ENCODE data around the gene SPPL2B.

The SPPL2B gene

DNA sequence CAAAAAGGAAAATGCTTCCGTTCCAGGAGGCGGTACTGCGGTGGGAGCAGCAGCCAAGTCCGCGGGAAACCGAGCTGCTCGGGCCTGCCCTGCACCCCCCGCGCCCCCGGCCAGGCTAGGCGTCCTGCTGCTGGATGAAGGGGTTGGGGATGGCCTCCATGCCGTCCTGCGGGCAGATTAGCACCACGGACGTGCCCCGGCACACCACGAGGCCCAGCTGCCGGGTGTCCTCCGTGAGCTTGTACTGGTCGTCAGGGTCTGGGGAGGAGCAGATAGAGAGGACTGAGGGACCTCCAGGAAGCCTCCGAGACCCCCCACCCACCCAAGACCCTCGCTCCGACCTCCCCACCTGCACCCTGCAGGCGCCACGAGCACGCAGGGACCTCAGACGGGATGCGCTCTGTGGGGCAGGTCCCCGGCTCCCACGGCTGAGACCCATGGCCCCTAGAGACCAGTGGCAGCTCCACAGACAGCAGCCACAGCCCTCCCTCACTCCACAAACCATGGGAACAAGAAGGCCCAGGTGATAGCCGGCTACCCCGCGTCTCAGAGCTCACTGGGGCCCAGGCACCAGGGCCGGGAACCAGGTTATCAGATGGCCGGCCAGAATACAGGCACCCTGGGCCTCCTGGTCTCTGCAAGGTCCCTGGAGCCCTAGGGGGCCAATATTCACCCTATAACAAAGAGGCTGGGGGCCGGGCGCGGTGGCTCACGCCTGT lies 6.8 kb upstream of the SPPL2B start:
- DNase-seq (ENCODE audit: low read depth in 2 of 2), result no peak

DNA sequence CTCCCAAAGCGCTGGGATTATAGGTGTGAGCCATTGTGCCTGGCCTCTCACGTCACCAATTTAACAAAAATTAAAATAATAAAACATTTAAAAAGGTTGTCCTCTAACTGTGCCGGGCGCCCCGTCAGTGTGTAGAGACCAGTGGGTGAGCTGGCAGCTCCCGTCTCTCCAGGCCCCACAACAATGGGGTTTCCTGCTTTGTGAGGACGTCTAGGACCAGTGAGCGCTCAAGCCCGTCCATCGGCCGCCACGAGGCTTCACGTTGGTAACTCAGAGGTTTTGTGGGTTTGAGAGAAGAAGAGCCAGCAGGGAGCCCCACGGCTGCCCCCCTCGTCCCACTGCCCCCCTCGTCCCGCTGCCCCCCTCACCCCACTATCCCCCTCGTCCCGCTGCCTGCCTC lies 4.8 kb upstream of the SPPL2B start:
- DNase-seq (ENCODE audit: low read depth in 2 of 2), result no peak

DNA sequence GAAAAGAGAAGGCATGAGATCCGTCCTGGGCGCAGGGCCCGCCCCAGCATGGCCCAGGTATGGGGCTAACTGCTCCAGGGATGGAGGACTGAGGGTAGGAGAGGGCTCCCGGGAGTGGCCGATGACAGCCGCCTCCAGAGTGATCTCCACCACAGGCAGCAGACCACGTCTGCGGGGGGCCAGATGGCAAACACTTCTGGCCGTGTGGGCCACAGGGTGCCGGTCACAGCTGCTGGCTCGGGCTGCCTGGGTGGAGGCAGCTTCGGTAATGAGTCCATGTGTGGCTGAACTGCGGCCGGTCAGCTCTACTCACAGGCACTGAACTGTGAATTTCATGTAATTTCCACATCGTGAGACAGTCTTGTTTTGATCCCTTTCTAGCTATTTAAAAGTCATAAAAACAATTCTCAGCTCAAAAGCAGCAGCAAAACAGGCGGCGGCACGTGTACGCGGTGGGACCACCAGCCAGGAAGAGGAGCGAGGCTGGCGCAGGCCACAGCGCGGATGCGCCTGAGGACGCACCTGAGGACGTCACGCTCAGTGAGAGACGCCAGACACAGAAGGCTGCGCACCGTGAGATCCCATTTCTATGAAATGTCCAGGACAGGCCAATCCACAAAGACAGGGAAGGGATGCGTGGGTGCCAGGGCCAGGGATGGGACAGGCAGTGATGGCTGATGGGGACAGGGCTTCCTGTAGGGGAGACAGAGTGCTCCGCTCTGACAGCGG lies 4.1 kb upstream of the SPPL2B start:
- no peak for DNase-seq (ENCODE audit: low read depth in 2 of 2)

DNA sequence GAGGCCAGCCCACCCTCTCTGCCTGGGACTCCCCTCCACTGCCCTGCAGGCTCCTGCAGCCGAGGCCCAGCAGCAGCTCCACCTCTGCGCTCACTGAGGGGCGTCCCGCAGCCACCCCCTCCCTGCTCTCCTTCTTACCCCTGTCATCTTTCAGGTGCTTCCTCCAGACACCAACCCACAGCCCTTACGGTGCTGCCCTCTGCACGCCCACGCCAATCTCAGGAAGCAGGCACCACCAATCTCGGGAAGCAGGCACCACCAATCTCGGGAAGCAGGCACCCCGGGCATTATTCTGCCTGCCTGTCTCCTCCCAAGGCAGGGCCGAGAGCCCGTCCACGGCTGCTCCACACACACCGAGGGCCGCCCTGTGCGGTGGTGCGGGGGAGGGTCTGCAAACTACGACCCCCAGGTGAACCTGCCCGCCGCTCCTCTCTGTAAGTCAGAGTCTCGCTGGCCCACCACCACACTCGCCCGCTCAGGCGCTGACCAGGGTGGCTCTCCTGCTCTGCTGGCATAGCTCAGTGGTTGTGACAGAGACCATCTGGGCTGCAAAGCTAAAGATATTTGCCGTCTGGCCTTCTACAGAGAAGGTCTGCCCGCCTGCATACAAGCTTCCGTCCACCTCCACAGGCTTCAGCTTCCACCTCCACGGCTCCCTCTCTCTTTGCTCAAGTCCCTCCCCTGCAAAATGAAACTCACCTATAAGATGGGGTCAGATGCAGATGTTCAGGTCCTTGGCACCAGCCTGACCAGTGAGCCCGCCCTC lies 3.0 kb upstream of the SPPL2B start:
- no peak for DNase-seq (ENCODE audit: low read depth in 2 of 2)

DNA sequence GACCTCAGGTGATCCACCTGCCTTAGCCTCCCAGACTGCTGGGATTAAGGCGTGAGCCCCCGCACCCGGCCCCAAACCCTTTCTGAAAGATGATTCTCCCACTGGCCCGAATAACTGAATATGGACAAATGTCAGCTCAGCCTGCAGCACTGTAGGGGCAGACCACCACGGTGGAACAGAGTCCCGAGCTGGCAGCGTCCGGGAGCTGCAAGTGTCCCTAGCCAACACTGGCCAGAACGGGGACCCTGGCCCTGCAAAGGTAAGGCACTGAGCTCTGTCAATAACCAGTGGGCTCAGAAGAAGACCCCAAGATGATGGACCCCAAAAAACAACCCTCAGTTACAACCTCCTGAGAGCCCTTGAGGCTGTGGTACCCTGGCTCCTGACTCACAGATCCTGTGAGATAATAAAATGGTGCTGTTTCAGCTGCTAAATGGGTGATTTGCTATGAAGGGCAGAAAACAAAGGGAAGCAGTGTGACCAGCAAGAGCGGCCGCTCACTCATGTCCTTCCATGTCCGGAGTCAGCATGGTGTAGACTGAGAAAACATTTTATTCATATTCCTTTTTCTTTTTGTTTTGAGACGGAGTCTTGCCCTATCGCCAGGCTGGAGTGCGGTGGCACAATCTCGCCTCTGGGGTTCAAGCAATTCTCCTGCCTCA lies 1.7 kb upstream of the SPPL2B start:
- DNase-seq (ENCODE audit: low read depth in 2 of 2), result no peak

DNA sequence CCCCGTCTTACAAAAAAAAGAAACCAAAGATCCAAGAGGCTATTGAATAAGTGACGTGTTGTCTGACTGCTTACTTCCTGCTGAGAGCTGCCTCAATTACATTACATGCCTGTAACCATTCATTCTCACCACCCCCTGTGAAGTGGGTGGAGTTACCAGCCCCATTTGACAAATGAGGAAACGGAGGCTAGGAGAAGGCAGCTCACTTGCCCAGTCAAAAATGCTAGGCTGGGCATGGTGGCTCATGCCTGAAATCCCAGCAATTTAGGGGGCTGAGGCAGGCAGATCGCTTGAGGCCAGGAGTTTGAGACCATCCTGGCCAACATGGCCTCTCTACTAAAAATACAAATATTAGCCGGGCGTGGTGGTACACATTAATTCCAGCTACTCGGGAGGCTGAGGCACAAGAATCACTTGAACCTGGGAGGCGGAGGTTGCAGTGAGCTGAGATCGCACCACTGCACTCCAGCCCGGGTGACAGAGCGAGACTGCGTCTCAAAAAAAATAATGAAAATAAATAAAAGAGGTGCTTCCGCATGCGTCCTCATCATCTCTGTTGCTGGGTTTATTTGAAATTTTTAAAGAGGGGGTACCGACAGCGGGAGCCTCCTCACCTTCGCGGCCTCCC lies 597 bp upstream of the SPPL2B start:
- peak; percentile 52 to 56 for DNase-seq (ENCODE audit: low read depth in 2 of 2)

DNA sequence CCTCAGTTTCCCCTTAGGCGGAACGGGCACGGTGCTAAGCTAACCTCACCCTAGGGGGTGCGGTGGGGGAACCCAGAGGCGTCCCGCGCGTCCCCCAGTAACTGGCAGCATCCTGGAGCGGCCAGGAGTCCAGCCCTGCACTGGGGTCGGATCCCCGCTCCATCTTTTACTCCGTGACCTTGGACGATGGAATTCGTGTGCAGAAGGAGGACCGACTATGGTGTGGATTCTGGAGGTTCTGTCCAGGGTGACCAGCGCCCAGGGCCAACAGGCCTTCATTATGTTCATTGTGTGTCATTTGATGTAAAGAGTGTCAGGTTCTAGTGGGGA lies 630 bp downstream of the SPPL2B start:
- DNase-seq (ENCODE audit: low read depth in 2 of 2), result no peak

DNA sequence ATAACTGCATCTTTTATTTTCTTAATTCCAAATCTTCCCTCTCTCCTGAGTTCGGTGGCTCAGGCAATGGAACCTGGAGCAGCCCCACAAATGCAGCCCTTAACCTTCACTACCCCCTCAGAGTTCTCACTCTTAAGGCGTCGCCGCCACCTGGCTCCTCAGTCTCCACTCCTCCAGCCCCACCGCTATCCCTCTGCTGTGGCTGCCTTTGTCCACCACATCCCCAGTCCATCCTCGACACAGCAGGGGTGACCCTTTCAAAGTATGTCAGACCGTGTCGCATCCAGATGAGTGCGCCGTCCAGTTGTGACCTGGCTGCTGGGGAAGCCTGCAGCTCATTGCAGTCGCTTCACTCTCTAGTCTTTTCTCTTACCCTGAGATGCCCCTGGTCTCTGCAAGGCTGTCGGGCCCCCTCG lies 1.0 kb downstream of the SPPL2B start:
- no peak for DNase-seq (ENCODE audit: low read depth in 2 of 2)

DNA sequence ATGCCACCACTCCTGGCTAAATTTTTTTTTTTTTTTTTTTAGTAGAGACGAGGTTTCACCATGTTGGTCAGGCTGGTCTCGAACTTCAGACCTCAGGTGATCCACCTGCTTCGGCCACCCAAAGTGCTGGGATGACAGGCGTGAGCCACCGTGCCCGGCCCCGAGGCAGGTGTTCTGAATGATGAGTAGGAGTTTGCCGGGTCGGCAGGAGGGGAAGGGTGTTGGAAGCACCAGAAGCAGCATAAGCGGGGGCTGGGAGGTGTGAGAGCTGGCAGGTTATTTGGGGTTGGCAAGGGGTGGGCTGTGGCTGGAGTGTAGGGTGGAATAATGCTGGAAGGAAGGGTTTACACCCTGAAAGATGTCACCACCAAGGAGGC lies 1.8 kb downstream of the SPPL2B start:
- no peak for DNase-seq (ENCODE audit: low read depth in 2 of 2)

DNA sequence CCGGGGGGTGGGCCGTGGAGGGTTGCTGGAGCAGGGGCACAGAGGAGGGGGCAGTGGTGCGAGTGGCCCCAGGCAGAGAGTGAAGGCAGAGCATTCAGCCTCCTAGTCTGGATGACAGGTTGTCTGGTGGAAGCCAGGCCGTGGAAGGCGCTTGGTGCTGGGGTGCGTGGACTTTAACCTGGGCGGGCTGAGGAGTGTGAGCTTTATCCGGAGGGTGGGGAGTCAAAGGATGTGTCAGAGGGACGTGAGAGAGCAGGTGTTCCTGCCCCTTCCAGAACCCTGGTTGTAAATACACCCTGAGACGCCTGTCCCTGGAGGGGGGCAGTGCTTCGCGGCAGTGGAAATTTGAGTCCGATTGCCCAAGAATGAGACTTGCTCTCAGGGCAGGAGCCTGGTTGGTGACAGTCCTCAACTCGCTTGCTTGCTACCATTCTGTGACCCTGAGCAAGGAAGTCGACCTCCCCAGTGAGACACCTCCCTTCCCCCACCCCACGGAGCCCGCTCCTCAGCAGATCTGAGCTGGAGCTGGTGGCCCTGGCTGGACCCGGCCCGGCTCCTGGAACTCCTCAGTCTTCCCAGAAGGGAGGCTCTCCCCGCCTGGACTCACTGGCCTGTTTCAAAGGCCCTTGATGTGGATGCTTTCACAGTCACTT lies 2.3 kb downstream of the SPPL2B start:
- DNase-seq (ENCODE audit: low read depth in 2 of 2), result no peak

DNA sequence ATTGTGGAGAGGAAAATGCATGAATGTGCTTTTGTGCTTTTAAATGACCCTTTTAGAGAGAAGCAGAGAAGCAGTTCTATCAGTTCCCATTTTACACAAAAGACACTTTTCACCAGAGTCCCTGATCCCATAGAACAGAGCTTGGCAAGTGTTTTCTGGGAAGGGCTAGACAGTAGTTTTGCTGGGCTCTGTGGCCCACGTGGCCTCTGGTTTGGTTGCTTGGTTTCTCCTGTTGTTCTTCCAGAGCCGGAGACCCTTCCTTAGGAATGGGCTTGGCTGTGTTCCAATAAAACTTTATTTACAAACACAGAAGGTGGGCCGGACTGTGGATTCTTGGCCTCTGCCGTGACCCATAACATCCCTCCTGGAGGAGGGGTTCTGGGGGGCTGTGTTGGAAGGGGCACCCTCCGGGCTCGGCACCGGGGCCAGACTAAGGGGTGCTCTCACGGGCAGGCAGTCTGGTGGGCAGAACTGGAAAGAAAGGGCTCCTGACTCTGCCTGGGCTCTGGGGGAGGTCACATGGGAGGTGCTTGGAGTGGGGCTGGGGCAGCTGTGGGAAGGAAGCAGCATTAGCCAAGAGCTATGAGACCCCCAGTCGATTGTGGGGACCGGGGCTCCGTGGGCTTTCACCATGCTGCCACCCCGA lies 3.2 kb downstream of the SPPL2B start:
- DNase-seq (ENCODE audit: low read depth in 2 of 2), result no peak

DNA sequence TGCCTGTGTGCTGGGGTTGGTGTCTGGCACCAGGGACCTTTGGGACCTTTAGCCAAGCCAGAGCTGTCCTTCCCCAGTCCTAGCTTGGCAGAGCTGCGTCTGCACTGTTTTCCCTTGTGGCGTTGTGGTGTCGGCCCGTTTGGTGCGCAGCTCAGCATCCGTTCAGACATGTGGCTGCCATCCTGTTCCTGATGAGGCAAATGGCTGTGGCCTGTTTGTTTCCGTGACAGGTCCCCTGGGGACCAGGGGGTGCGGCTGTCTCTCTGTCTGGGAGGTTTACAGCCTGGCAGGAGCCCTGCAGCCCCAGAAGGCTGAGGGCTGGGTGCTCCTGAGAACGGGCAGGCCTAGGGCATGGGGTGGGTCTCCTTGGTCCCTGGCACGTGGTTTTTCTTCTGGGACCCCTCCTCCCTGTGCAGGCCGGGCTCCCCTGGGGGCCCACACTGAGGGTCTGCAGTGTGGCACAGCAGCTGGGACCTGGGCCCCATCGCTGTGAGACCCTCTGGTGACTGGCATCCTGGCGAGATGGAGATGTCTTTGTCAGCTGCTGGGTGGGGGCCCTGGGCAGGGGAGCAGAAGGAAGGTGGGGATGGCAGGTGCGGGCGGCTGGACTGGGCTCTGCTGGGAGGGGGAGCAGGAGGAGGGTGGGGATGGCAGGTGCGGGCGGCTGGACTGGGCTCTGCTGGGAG lies 4.0 kb downstream of the SPPL2B start:
- DNase-seq (ENCODE audit: low read depth in 2 of 2), result no peak

DNA sequence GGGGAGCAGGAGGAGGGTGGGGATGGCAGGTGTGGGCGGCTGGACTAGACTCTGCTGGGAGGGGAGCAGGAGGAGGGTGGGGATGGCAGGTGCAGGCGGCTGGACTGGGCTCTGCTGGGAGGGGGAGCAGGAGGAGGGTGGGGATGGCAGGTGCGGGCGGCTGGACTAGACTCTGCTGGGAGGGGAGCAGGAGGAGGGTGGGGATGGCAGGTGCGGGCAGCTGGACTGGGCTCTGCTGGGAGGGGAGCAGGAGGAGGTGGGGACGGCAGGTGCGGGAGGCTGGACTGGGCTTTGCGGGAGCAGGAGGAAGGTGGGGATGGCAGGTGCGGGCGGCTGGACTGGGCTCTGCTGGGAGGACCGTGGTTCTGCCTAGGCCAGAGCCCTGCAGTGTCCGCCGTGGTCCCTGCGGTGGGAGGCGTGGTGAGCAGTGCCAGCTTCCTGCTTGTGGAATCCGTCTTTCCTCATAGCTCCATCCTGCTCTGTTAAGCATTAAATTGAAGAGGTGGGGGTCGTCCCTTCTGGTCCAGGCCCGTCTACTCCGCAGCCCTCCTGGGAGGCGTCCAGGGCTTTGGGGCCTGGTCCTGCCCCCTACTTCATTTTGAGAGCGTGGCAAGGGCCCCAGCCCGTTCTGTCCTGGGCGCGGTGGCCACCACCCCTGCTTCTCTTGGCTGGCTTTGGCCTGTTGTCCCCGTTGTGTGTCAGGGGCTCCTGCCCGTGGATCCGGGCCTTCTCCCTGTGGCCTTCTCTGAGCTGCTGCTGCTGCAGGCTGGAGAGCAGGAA lies 4.7 kb downstream of the SPPL2B start:
- DNase-seq (ENCODE audit: low read depth in 2 of 2), result no peak

DNA sequence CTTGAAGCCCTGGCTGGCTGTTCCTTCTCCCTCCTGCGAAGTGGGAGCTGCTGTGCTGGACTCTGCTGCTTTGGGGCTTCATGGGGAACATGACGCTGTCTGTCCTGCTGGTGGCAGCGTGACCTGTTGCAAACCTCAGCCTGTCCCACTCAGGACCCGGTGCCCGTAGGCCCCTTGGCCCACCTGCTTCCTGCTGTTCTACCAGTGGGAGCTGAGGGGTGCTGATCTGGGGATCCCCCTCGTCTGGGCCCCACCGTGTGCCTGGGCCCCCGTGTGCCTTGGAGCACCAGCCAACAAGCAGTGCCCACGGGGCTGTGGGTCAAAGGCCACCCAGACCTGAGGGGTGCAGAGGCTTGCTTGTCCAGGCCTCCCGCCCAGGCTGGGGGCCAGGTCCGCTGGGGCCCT lies 5.3 kb downstream of the SPPL2B start:
- DNase-seq (ENCODE audit: low read depth in 2 of 2), result no peak

DNA sequence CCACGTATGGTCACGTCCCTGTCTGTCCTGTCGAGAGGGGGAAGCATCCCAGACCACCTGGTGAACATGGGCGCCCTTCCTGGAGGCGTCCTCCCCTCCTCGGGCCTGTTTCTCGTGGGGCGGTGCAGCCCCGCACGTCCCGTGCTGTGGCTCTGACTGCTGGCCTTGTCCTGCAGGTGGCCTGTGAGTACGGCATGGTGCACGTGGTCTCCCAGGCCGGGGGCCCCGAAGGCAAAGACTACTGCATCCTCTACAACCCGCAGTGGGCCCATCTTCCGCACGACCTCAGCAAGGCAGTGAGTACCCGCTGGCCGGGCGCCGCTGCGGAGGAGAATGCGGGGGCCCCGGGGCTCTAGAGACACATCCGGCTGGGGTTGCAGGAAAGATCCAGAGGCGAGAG lies 5.9 kb downstream of the SPPL2B start:
- DNase-seq (ENCODE audit: low read depth in 2 of 2), result no peak

DNA sequence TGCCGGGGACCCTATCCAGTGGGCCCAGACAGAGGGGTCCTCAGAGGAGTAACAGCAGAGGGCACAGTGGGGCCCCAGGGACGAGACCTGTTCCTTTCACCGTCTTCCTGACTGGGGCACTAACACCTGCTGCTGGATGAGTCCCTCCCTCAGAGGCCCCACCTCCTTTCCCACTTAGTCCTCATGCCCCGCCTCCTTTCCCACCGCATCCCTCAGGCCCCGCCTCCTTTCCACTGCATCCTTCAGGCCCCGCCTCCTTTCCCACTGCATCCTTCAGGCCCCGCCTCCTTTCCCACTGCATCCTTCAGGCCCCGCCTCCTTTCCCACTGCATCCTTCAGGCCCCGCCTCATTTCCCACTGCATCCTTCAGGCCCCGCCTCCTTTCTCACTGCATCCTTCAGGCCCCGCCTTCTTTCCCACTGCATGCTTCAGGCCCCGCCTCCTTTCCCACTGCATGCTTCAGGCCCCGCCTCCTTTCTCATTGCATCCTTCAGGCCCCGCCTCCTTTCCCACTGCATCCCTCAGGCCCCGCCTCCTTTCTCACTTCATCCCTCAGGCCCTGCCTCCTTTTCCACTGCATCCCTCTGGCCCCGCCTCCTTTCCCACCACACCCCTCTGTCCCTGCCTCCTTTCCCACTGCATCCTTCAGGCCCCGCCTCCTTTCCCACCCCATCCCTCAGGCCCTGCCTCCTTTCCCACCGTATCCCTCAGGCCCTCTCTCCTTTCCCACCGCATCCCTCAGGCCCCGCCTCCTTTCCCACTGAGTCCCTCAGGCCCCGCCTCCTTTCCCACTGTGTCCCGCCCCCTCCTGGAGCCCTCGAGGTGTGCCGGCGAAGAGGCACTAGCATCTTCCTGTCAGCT lies 6.7 kb downstream of the SPPL2B start:
- DNase-seq (ENCODE audit: low read depth in 2 of 2), result no peak

DNA sequence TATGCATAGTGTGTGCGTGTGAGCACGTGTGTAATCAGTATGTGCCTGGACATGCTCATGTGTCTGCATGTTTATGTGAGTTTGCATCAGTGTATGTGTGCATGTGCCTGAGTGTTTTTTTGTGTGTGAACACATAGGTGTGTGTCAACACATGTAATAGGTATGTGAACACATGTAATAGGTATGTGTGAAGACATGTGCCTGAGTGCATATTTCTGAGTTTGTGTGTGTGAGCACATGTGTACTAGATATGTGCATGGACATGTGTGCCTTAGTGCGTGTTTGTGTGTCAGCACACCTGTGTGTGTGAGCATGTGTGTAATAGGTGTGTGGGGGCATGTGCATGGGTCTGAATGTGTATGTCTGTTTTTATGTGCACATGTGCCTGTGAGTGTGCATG lies 7.4 kb downstream of the SPPL2B start:
- no peak for DNase-seq (ENCODE audit: low read depth in 2 of 2)

DNA sequence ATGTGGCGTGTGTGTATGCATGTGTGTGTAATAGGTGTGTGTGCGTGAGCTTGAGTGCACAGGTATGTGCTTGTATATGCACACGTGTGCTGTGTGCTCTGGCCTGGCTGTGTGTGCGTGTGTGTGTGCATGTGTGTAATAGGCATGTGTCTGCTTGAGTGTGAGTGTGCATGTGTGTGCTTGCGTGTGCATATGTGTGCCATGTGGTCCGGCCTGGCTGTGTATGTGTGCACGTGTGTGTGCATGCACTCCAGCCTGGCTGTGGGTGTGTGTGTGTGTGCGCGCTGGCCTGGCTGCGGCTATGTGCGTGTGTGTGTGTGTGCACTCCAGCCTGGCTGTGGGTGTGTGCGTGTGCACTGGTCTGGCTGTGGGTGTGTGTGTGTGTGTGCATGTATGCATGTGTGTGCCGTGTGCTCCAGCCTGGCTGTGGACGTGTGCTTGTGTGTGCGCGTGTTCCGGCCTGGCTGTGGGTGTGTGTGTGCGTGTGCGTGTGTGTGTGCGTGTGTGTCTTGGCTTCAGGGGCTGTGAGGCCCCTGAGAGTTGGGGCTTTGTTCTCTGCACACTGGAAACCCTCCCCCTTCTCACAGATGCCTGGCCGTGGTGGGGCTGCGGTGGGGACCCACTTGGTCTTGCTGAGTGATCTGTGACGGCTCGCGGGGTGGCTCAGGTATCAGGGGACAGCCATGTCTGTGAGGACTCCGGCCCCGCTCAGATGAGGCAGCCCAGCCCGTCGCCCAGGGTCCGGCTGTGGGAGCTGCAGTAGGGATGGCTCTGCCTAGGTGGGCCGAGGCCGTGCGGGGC lies 8.2 kb downstream of the SPPL2B start:
- DNase-seq (ENCODE audit: low read depth in 2 of 2), result no peak
